GM12878 (cell line): ENCODE data around the gene ATG101. TPM values are rescaled to one million over a fixed set of nuclear protein-coding genes. Genes with fewer than 3 reads are reported as not detected.

Source experiments
- ATAC-seq: fragments of 200-7000 bp; cut with Tn5 transposase; 3 replicates; pipeline ENCODE4 v1.9.1; 2020; ENCODE audit warnings: mild to moderate bottlenecking, moderate library complexity
- BruUV-seq: library from RNA; stranded (reverse); fragments of 400-500 nt; replicated peaks from 2 replicates; lab custom pipeline; 2021; lab: Mats Ljungman, UMichigan
- CTCF ChIA-PET: fragments of 300-600 bp; sonication (Branson Sonifier 250); formaldehyde crosslinking; extraction: SDS; loops from one replicate; lab custom pipeline; 2021; ENCODE audit warnings: inconsistent platforms; lab: Yijun Ruan, JAX
- POLR2A ChIA-PET: fragments of 350-600 bp; formaldehyde crosslinking; extraction: SDS; loops from one replicate; lab custom pipeline; 2021; ENCODE audit warnings: inconsistent platforms; lab: Charles Lee
- RAD21 ChIA-PET: fragments of 300-600 bp; sonication (Branson Sonifier 250); formaldehyde crosslinking; loops from one replicate; lab custom pipeline; 2023; ENCODE audit warnings: antibody characterized with exemption; ENCODE audit not compliant: unreplicated experiment; lab: Charles Lee
- SMC1A ChIA-PET: fragments of 300-600 bp; sonication (Branson Sonifier 250); formaldehyde crosslinking; loops from one replicate; lab custom pipeline; 2023; ENCODE audit not compliant: unreplicated experiment, uncharacterized antibody; lab: Charles Lee
- DNase-seq: peaks from one replicate; pipeline ENCODE4 v3.0.0-alpha.2; 2011; ENCODE audit warnings: low read depth, low spot score
- FAIRE-seq: peaks from 3 replicates; lab custom pipeline; 2011; peaks lifted over from hg19 to GRCh38; lab: Jason Lieb, UNC
- H2AFZ ChIP-seq: 2 replicates; pipeline ENCODE4 v1.6.0; 2011; ENCODE audit warnings: low read depth, low read length, control low read depth; ENCODE audit not compliant: control insufficient read depth
- H3K27ac ChIP-seq: 2 replicates; pipeline ENCODE4 v1.5.1; 2011; ENCODE audit warnings: control low read depth; ENCODE audit not compliant: control insufficient read depth, insufficient read depth
- H3K27me3 ChIP-seq, 2 experiments: replicated peaks in 1 of 2; 2 replicates each; pipeline versions ENCODE4 v1.6.0 to v1.6.1; 2011; ENCODE audit warnings: low read length in 1 of 2; ENCODE audit not compliant: control insufficient read depth in 2 of 2, insufficient read depth in 2 of 2
- H3K36me3 ChIP-seq, 2 experiments: 2 replicates each; pipeline ENCODE4 v1.5.1; 2011; ENCODE audit warnings: low read length in 1 of 2; ENCODE audit not compliant: control insufficient read depth in 2 of 2, insufficient read depth in 2 of 2
- H3K4me1 ChIP-seq: 2 replicates; pipeline ENCODE4 v1.6.1; 2011; ENCODE audit warnings: mild to moderate bottlenecking, low read length, moderate library complexity, mixed read lengths; ENCODE audit not compliant: control insufficient read depth, insufficient read depth
- H3K4me2 ChIP-seq: 2 replicates; pipeline ENCODE4 v1.6.0; 2011; ENCODE audit warnings: control low read depth; ENCODE audit not compliant: control insufficient read depth, insufficient read depth
- H3K4me3 ChIP-seq: fragments of 200-600 bp; sonication (generic); 2 replicates; pipeline ENCODE4 v1.5.1; 2016
- H3K79me2 ChIP-seq: 2 replicates; pipeline ENCODE4 v1.6.0; 2011; ENCODE audit warnings: low read length; ENCODE audit not compliant: control insufficient read depth, insufficient read depth
- H3K9ac ChIP-seq: 2 replicates; pipeline ENCODE4 v1.8.0; 2011; ENCODE audit warnings: low read length, control low read depth, mixed read lengths; ENCODE audit not compliant: control insufficient read depth, insufficient read depth
- H3K9me3 ChIP-seq: replicated peaks from 3 replicates; pipeline ENCODE4 v1.5.1; 2011; ENCODE audit warnings: mild to moderate bottlenecking, low read length; ENCODE audit not compliant: control insufficient read depth, insufficient read depth
- H4K20me1 ChIP-seq: 2 replicates; pipeline ENCODE4 v1.6.0; 2011; ENCODE audit not compliant: control insufficient read depth, insufficient read depth
- BACH1 ChIP-seq: fragments of 450-650 bp; IDR thresholded peaks from 2 replicates; pipeline ENCODE4 v1.6.1; 2017; ENCODE audit warnings: mild to moderate bottlenecking, borderline replicate concordance
- CHD4 ChIP-seq: fragments of 200-600 bp; sonication (generic); IDR thresholded peaks from 2 replicates; pipeline ENCODE4 v1.6.1; 2016; ENCODE audit warnings: mild to moderate bottlenecking
- EED ChIP-seq: sonication (generic); IDR thresholded peaks from 2 replicates; pipeline ENCODE4 v1.6.1; 2016; ENCODE audit warnings: antibody characterized with exemption, low read depth
- MTA3 ChIP-seq: IDR thresholded peaks from 2 replicates; pipeline ENCODE4 v1.6.1; 2012; ENCODE audit warnings: low read length, inconsistent platforms, borderline replicate concordance
- POU2F2 ChIP-seq: IDR thresholded peaks from 3 replicates; pipeline ENCODE4 v1.6.1; 2011; ENCODE audit warnings: low read depth, mild to moderate bottlenecking, low read length, borderline replicate concordance
- ZNF274 ChIP-seq: IDR thresholded peaks from one replicate; pipeline ENCODE4 v1.8.0; 2011; ENCODE audit not compliant: insufficient read length, insufficient read depth
- WGBS: methylation state at CpG from one replicate; pipeline ENCODE4 v1.1.6; 2016; ENCODE audit warnings: low lambda C conversion rate; ENCODE audit not compliant: insufficient replicate concordance, insufficient coverage; ENCODE audit errors: missing lambda C conversion rate; 5-methylcytosine and 5-hydroxymethylcytosine counted together
- in situ Hi-C: fragments of 300-500 bp; cut with MboI; formaldehyde crosslinking; loops from 9 replicates; pipeline ENCODE4 v1.14.3; 2018; ENCODE audit warnings: mixed read lengths
- intact Hi-C: fragments of 100-400 bp; cut with micrococcal nuclease; formaldehyde crosslinking; loops from one replicate; pipeline ENCODE4 v1.14.2; 2022; ENCODE audit not compliant: unreplicated experiment
- polyA plus RNA-seq, 11 experiments: library from polyadenylated mRNA; depleted of rRNA in 4 of 11; unstranded in 6 of 11; stranded (reverse) in 5 of 11; fragments of >200 nt; fragmentation: Nextera tagmentation in 4 of 11; fragmentation: Illumina TruSeq in 1 of 11; extraction: Ambion mirVana in 4 of 11; extraction: Trizol in 1 of 11; gene quantifications; 1 replicate in 1 of 11; 2 replicates in 10 of 11; pipeline versions ENCODE4 v1.2.1 to v1.2.3, GENCODE V29; 2011 to 2016; ENCODE audit warnings: inconsistent platforms in 2 of 11, missing spikeins in 2 of 11, low read depth in 1 of 11
- total RNA-seq, 4 experiments: library from RNA; depleted of rRNA in 3 of 4; stranded (reverse); fragments of >200 nt in 3 of 4; fragmentation: Illumina TruSeq in 1 of 4; extraction: Trizol in 1 of 4; gene quantifications; 2 replicates each; pipeline versions ENCODE4 v1.2.1 to v1.2.3, GENCODE V29; 2013 to 2021
- TF ChIP-seq, protein P1 (sequence below): fragments of 450-650 bp; IDR thresholded peaks from 2 replicates; pipeline ENCODE4 v1.6.1; 2017; ENCODE audit warnings: mild to moderate bottlenecking, moderate library complexity

The ATG101 gene
- total and polyA plus RNA-seq, 10 of the 15 experiments (the other 5 are each of a cell fraction or from before 2014, with no cell fraction given), result 2.7 to 49.8 (median 35.3) TPM

DNA sequence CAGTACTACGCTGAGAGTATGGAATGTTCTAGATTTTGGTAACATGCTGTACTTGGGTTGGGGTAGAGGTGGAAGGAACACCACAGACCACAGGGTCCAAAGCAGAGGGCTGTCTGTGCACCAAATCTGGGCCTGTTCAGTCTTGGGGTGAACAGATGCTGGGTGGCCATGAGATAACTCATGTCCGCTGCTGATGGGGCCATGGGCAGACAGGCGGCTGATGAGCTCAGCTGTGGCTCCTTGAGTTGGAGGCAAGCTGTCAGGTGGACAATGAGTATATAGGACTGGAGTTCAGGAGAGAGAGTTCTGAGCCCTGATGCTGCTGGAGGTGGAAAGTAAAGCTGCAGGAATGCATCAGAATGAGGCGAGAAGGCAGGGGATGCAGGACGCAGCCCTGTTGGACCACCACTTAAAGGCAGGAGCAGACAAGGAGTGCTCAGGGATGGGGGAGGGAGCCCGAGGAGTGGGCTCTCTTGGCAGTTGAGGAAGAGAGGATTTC lies 16.0 kb downstream of the ATG101 start:
- in situ Hi-C loops, result no loop called here
- CTCF ChIA-PET, result interaction anchor here (1.0 to 13.1 kb wide), 10 partner anchors 8 to 93 kb away, joined by 3 to 622 read pairs (median 7); partner anchors contain the start of gene ATG101
- Histone ChIP-seq H3K9ac (no peak overlapping the region), H3K27ac (no peak overlapping the region), H3K4me3 (no peak overlapping the region), H3K4me1 (peaks cover 22% of the 10 kb centered on the region), H2AFZ (no peak overlapping the region), H3K27me3 (no peaks in the 10 kb centered on the region; a peak in 1 of 4 replicates), H3K4me2 (no peak overlapping the region), H3K36me3 (no peaks in the 10 kb centered on the region), H4K20me1 (no peaks in the 10 kb centered on the region), H3K79me2 (no peaks in the 10 kb centered on the region), H3K9me3 (no peaks in the 10 kb centered on the region)
- no TSS peak for BruUV-seq
- WGBS, result 50% methylated on average over 6 of the region's 6 CpGs
- POLR2A ChIA-PET, result interaction anchor here (1.0 to 1.2 kb wide), 2 partner anchors 53 to 60 kb away, joined by 4 read pairs; no protein-coding TSS in a partner anchor
- FAIRE-seq, result no peak
- TF ChIP-seq, protein P1, sequence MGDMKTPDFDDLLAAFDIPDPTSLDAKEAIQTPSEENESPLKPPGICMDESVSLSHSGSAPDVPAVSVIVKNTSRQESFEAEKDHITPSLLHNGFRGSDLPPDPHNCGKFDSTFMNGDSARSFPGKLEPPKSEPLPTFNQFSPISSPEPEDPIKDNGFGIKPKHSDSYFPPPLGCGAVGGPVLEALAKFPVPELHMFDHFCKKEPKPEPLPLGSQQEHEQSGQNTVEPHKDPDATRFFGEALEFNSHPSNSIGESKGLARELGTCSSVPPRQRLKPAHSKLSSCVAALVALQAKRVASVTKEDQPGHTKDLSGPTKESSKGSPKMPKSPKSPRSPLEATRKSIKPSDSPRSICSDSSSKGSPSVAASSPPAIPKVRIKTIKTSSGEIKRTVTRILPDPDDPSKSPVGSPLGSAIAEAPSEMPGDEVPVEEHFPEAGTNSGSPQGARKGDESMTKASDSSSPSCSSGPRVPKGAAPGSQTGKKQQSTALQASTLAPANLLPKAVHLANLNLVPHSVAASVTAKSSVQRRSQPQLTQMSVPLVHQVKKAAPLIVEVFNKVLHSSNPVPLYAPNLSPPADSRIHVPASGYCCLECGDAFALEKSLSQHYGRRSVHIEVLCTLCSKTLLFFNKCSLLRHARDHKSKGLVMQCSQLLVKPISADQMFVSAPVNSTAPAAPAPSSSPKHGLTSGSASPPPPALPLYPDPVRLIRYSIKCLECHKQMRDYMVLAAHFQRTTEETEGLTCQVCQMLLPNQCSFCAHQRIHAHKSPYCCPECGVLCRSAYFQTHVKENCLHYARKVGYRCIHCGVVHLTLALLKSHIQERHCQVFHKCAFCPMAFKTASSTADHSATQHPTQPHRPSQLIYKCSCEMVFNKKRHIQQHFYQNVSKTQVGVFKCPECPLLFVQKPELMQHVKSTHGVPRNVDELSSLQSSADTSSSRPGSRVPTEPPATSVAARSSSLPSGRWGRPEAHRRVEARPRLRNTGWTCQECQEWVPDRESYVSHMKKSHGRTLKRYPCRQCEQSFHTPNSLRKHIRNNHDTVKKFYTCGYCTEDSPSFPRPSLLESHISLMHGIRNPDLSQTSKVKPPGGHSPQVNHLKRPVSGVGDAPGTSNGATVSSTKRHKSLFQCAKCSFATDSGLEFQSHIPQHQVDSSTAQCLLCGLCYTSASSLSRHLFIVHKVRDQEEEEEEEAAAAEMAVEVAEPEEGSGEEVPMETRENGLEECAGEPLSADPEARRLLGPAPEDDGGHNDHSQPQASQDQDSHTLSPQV, result no peak
- TF ChIP-seq POU2F2, result no peak
- TF ChIP-seq CHD4, result no peak
- TF ChIP-seq MTA3, result no peak
- TF ChIP-seq BACH1, result no peak
- TF ChIP-seq EED, result no peak
- no peak for TF ChIP-seq ZNF274
- RAD21 ChIA-PET, result interaction anchor here (1.0 to 5.8 kb wide), 3 partner anchors 31 to 59 kb away, joined by 3 to 88 read pairs (median 3); no protein-coding TSS in a partner anchor
- intact Hi-C loops, result no loop called here
- DNase-seq, result no peak
- no peak for ATAC-seq
- SMC1A ChIA-PET, result interaction anchor here (0.6 to 12.5 kb wide), 4 partner anchors 8 to 237 kb away, joined by 3 to 322 read pairs (median 34); no protein-coding TSS in a partner anchor
